Gastroesophageal sphincter (tissue), 4 donors: ENCODE results near the gene PBX1. TPM values are rescaled to one million over a fixed set of nuclear protein-coding genes. Genes with fewer than 3 reads are reported as not detected.

ENCODE experiments used
- ATAC-seq: fragments of 150-250 bp; one replicate; pipeline ENCODE4 v1.9.1; 2016; ENCODE audit warnings: mild to moderate bottlenecking, moderate library complexity
- H3K27ac ChIP-seq, 4 donors: fragments of 200-600 bp; sonication (generic) in 3 of 4; 1 replicate in 3 of 4; 2 replicates in 1 of 4; pipeline ENCODE4 v1.5.1; 2016 to 2019
- H3K27me3 ChIP-seq: fragments of 200-600 bp; sonication (generic); one replicate; pipeline ENCODE4 v1.5.1; 2019
- H3K36me3 ChIP-seq, 2 donors: fragments of 200-600 bp; sonication (generic); one replicate each; pipeline ENCODE4 v1.5.1; 2019; ENCODE audit warnings: control low read depth in 1 of 2
- H3K4me1 ChIP-seq, 3 donors: fragments of 200-600 bp; sonication (generic); 1 replicate in 2 of 3; 2 replicates in 1 of 3; pipeline ENCODE4 v1.5.1; 2016 to 2019; ENCODE audit warnings: control low read depth in 2 of 3
- H3K4me3 ChIP-seq, 2 donors: fragments of 200-600 bp; sonication (generic); one replicate each; pipeline ENCODE4 v1.5.1; 2019; ENCODE audit warnings: mild to moderate bottlenecking in 1 of 2, moderate library complexity in 1 of 2
- H3K9me3 ChIP-seq, 3 donors: fragments of 200-600 bp; sonication (generic); one replicate each; pipeline ENCODE4 v1.5.1; 2017 to 2019; ENCODE audit warnings: control low read depth in 2 of 3
- CTCF ChIP-seq, 4 experiments: fragments of 200-600 bp in 2 of 4; fragments of 450-650 bp in 2 of 4; sonication (generic) in 1 of 4; IDR thresholded peaks; one replicate each; pipeline ENCODE4 v1.5.1; 2017 to 2019; ENCODE audit warnings: antibody characterized with exemption in 4 of 4, mild to moderate bottlenecking in 2 of 4, moderate library complexity in 2 of 4
- EP300 ChIP-seq: sonication (generic); formaldehyde crosslinking; IDR thresholded peaks from one replicate; pipeline ENCODE4 v1.6.1; 2017; ENCODE audit warnings: antibody characterized with exemption, mild to moderate bottlenecking
- POLR2A ChIP-seq, 2 donors: fragments of 450-650 bp; IDR thresholded peaks; one replicate each; pipeline ENCODE4 v1.6.1; 2017; ENCODE audit warnings: antibody characterized with exemption in 2 of 2, mild to moderate bottlenecking in 2 of 2, moderate library complexity in 1 of 2
- POLR2AphosphoS5 ChIP-seq: sonication (generic); formaldehyde crosslinking; IDR thresholded peaks from one replicate; pipeline ENCODE4 v1.6.1; 2017; ENCODE audit warnings: antibody characterized with exemption
- WGBS, 2 donors: methylation state at CpG; one replicate each; pipeline ENCODE4 v1.1.5; 2018; ENCODE audit warnings: low coverage in 1 of 2; 5-methylcytosine and 5-hydroxymethylcytosine counted together
- total RNA-seq, 4 donors: library from RNA; depleted of rRNA; stranded (reverse); fragments of >200 nt; gene quantifications; one replicate each; pipeline ENCODE4 v1.1.0, GENCODE V29; 2016

Gene PBX1
- 100 to 1,000 TPM in 3 of 4 donors, 10 to 100 TPM in 1; 75.8 to 177 (median 140) TPM for total RNA-seq

DNA sequence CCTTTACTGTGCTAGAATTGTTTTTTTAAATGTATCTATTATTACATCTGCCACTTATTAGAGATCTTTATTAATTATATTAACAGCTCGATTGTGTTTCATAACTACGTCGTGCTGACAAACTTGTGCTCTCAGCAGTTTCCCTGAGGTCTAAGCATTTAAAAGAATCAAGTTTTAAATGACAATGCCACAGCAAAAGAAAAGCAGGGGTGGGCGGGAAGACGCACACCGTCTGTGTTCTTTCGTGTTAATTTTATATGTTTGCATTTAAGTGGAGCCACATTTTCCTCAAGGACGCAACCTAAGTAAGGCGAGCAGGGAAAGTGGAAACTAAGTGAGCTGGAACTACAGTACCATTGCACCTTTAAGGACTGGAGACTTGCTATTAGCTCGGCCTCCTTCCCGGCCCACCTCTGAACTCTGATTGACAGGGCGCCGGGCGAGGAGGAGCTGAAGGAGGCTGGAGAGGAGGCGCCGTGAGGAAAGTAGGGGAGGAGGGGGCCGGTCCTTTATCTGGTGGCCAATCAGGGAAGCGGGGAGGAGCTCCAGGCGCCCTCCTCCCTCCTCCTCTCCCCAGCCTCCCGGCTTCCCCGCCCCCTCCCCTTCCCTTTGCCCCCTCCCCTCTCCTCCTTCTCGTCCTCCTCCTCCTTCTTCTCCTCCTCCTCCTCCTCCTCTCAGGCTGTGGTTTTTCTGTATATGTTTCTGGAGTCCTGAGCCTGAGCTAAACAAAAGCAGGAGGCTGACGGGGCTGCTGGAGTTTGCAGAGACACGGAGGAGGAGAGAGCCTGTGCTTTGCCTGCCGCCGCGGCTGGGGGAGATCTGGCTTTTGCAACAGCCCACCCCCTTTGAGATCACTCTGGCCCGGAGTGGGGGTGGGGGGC lies at the start of gene PBX1:
Gene PBX1, plus strand, starts transcription at position 724 of the 881 bp plus-strand sequence.
- Histone ChIP-seq H3K4me3 (peak within 1 kb of the TSS; percentile 72 to 90), H3K36me3 (no peaks in the 10 kb centered on the region), H3K27me3 (no peaks in the 10 kb centered on the region), H3K4me1 (peaks cover 0 to 11% (median 0%) of the 10 kb centered on the region in 3 donors), H3K9me3 (no peaks in the 10 kb centered on the region), H3K27ac (peak within 1 kb of the TSS; percentile 86 to 98 (median 88))
- TF ChIP-seq POLR2AphosphoS5 (peak; percentile 95), POLR2A (IDR thresholded peaks at IDR 0.05) (peak; percentile 85 to 86), EP300 (no peak), CTCF (IDR thresholded peaks at IDR 0.05) (no peak)
- ATAC-seq = peak; percentile 100
- WGBS, 2 donors = 0 to 3% methylated on average over 20 to 26 of the region's 28 CpGs

GRCh38 chr1:164510435-164510834 lies 48.5 kb upstream of the PBX1 start:
- Histone ChIP-seq H3K4me1 (no peaks in the 10 kb centered on the region), H3K9me3 (no peaks in the 10 kb centered on the region), H3K4me3 (no peak overlapping the region), H3K27ac (no peak overlapping the region), H3K36me3 (no peaks in the 10 kb centered on the region), H3K27me3 (no peaks in the 10 kb centered on the region)
- WGBS, 2 donors = 83 to 90% methylated on average over 1 of the region's 1 CpG
- TF ChIP-seq CTCF (IDR thresholded peaks at IDR 0.05) (no peak), EP300 (no peak), POLR2A (IDR thresholded peaks at IDR 0.05) (no peak), POLR2AphosphoS5 (no peak)
- ATAC-seq = no peak

- Histone ChIP-seq H3K4me1 (no peaks in the 10 kb centered on the region), H3K27ac (no peak overlapping the region), H3K4me3 (no peak overlapping the region), H3K27me3 (no peaks in the 10 kb centered on the region), H3K9me3 (no peaks in the 10 kb centered on the region), H3K36me3 (no peaks in the 10 kb centered on the region)
- no peak for ATAC-seq
- no peak for TF ChIP-seq EP300
- TF ChIP-seq POLR2AphosphoS5 = no peak
- no peak for TF ChIP-seq POLR2A (IDR thresholded peaks at IDR 0.05)
- no peak for TF ChIP-seq CTCF (IDR thresholded peaks at IDR 0.05)
- 85 to 90% methylated on average over 4 to 5 of the region's 5 CpGs for WGBS, 2 donors
These were observed 47.8 kb upstream of the PBX1 start for GRCh38 chr1:164511001-164511705.

DNA sequence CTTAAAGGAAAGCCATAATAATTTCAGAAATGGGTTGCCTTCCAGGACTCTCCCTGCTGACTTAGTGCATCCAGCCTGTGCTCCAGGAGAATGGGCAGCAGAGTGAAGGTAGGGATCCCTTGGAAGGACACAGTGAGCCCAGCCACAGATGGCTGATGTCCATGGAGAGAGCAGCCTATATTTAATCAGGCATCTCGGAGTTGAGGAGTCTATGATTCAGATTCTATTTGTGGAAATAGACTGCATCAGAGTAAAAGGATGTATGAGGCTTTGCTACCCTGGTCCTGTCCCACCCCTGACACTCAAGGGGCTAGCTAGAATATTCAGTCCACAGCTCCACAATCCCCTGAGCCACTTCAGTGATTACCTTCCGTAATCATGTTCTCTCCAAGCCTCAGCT lies 43.8 kb upstream of the PBX1 start:
- no peak overlapping the region for H3K4me3 ChIP-seq

More for the DNA sequence above, 43.8 kb upstream of the PBX1 start:
- no peaks in the 10 kb centered on the region for H3K9me3 ChIP-seq
- no peaks in the 10 kb centered on the region for H3K4me1 ChIP-seq
- TF ChIP-seq POLR2A (IDR thresholded peaks at IDR 0.05) = no peak
- TF ChIP-seq CTCF (IDR thresholded peaks at IDR 0.05) = no peak
- TF ChIP-seq POLR2AphosphoS5 = no peak
- TF ChIP-seq EP300 = no peak
- no peak for ATAC-seq
- no peaks in the 10 kb centered on the region for H3K27me3 ChIP-seq
- WGBS, 2 donors = 40 to 55% methylated on average over 1 to 2 of the region's 2 CpGs
- H3K27ac ChIP-seq = no peak overlapping the region
- H3K36me3 ChIP-seq = no peaks in the 10 kb centered on the region
